DMS 273 (cell line): ENCODE results near the gene PARP8.

ENCODE experiments used
- DNase-seq: peaks from one replicate; lab custom pipeline; 2025; ENCODE audit not compliant: unreplicated experiment; lab: John Stamatoyannopoulos, UW

PARP8 gene

DNA sequence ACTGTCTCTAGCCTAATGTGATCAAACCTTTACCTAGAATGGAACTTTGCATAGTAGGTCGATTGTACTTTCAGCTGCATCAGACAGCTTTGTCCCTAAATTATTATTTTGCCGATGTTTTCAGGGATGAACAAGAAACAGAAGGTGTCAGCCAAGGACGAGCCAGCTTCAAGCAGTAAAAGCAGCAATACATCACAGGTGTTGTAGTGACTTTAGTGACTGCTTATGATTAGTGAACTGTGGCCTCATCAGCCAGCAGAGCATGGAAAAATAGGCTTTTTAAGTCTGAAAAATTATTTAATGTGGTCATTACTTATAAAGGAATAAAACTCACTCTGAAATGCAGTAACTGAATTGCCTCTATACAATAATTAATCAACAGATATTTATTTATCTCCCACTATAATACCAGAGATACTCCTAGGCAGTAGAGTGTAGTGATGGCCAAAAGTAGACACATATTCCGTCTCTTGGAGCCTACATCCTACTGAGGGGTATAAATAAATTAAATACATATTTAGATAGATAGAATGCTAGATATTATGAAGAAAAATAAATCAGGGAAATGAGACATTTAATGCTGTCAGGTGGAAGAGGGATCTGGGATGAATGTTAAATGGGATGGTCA, 166.3 kb downstream of the PARP8 start:
- no peak for DNase-seq

DNA sequence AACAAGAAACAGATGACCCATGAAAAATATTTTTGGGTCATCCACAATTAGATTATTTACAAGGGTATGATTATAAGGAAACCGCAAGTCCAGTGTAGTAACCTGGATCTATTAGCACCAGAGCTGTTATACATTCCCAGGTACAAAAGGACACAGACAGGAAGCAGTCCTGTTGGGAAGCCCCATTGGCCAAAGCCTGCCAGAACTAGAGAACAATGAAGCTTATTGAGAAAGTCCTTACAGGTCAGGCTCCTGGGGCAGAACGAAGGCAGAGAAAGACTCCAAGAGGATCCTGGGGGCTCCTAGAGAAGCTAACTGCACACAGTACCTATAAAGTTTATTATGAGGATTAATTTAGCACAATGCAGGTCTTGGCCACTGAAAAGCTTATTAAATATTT, 169.9 kb downstream of the PARP8 start:
- no peak for DNase-seq

DNA sequence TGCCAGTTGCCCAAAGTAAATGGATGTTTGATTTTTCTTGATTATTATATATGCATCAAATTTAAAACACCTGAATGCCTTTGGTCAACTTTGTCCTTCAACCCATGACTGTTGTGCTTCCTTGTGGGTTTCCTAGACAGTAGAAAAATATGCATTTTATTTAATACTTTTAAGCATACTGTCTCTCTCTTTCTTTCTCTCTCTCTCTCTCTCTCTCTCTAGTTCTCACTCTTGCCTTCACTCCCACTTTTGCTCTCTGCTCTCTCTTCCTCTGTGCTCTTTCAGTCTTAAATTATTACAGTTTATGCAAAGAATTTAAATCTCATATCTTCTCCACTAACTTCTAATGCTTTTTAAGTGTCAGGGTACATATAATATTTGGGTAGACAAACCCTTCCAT, 173.0 kb downstream of the PARP8 start:
- DNase-seq = no peak

DNA sequence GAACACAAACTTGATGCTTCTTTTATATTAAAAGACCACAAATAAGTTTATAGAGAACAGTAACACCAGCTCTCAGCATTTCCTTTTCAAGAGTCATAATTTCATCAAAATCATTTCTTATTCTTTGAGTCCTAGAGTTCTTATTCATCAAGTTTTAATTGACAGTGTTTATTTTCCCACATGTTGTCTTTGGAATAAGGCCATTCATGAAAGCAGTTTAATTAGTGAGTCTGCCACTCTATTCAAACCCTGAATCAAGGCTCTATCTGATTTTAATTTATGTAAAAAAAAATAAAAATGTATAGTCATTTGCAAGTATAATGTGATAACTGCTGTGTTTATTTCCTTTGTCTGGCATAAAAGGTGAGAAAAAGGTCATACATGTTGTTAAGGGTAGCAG, 176.7 kb downstream of the PARP8 start:
- no peak for DNase-seq

DNA sequence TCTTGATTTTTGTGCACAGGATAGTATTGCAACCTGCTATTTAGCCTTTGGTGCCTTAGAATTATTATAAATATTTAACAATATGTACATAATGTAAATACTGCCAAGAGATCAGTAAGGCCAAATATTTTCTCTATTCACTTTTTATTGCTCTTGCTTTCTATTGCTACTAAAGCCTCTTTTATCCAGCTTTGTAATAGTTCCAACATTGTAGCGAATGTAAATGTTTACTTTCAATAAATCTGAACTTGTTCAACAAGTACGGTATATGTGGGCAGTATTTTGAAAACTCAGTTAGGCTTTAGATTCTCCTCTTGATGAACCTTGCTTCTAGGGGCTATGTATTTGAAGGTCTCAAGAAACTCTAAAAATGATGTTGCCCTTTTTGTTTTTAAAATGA, 179.8 kb downstream of the PARP8 start:
- DNase-seq = no peak

DNA sequence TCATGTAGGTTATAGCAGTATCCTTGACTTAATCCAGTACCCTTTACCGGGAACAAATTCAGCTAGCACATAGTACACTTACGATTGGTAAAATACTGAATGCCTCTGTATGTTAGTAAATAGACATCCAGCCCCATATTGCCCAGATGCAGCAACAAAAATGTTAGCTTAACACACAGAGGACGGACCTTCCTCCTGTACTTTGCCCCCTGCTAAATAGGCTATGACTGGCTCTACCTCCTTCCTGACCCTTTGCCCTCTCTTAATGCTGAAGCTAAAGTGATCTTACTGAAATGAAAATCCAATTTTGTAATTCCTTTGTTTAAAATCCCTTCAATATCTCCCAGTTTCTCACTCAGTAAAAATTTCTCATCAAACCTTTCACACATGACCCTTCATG, 183.1 kb downstream of the PARP8 start:
- DNase-seq = no peak

DNA sequence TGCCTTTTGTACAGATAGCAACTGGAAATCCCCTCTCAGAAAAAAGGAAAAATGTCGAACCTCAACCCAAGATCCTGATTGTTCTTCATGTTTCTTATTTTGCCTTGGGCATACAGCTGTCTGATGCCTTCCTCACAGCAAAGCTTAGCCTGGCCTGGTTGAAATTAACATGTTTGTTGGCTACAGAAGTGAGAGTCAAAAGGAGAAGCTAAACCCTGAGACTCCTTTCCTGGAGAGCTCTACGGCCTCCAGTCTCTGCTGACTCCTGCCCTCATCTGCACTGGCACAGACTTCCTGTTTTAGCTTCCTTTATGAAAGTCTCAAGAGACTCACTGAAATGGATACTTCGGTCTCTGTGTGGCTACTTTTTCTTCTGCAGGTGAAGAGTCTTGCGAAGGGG, 186.7 kb downstream of the PARP8 start:
- DNase-seq = no peak

DNA sequence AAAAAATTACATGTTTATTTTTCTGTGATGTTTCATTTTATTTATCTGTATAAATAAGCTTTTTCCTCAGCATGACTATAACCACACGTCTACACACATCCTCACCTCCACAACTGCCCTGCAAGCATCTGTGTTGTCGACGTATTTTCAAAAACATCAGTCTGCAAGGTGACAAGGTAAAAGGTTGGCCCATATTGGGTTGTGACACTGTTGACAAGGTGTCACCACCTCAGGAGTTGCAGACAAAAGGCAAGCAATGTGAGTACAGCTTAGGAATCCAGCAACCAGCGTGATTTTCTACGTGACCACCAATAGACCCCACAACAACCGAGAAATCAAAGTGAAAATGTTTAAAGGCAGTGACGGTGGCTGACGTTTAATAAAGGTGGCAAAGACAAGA, 187.6 kb downstream of the PARP8 start:
- DNase-seq = no peak

DNA sequence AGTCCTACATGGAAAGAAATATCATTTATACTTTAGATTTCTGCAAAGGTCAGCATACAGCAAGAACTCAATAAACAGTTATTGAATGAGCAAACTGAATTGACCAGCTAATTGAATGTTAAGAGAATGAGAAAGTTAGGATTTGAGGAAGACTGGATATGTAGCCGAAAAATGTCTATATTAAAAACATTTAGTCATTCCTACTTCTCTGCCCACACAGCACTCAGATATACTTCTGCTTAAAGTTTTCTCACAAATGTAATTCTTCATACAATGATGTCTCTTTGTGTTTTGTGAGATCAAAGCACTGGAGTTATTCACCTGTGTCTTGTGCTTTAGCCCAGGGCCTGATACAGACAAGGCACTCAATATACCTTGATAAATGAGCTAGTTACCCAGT, 188.6 kb downstream of the PARP8 start:
- DNase-seq = no peak

DNA sequence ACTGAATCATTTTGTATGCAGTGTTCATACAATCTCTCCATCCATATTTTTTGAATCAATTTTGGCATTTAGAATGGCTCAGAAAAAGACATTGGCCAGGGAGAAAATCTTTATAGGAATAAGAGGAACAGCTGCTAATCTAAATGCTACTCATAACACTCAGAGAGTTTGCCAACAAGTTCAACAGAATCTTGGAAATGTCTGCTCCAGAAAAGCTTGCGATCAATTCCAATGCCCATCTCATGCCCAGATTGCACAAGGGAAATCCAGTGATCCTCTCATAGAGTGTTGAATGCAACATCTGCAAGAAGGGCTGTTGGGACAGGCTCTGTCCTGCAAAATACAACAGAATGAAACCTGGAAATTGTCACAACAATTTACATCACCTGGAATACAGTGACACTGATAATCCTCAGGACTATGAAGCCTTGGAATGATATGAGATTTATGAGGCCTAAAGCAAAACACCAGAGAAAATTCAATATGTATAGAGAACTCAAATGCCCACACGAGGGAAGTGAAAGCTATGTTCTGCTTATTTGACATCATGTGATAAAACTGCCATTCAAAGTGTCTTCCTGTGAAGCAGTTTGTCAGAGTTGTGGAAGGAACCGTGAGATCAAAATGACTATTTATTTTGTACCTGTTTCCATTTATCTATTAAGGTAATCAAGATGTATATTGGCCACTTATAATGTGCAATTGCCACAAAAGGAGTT, 190.1 kb downstream of the PARP8 start:
- no peak for DNase-seq

DNA sequence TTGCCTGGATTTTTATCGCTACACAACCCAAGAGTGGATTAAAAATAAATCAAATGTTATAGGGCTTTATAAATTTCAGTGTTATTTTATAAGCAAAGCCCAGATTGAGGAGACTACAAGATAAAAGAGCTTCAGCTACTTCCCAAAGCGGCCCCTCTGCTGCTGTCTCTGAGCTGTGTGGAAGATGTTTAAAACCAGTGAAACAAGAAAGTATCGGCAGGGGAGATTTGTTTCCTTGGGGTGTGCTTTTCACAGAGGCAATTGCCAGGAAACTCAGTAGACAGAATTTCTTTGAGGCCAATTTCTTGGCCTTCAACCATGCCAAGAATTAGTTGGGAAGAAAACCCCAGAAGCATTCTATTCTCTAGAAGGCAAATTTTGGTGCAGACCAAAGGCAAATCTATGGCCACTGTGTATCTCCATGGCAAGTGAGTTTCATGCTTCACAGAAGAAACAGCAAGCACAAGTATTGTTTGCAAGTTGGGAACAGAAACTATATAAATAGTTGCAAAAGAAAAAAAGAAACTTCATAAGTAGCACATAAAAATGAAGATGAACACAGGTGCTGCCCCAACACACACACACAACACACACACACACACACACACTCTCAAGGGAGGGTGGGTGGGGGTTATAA, 197.2 kb downstream of the PARP8 start:
- no peak for DNase-seq

DNA sequence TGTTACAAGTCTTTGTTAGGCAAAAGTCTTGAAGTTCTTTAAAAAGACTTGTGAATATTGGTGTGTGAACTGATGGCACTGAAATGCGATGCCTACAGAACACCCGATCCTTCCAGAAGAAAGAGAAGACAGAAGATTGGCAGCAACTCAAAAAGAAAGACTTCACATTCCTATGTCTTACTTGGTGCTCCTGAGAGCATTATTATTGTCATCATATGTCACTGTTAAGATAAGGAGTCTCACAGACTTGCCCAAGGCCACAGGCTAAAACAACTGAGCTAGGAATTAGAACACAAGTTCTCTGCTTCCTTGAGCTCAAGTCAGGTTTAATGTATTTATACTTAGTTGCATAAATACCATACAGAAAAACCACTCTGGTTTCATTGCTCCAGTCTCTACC, 198.0 kb downstream of the PARP8 start:
- DNase-seq = no peak

DNA sequence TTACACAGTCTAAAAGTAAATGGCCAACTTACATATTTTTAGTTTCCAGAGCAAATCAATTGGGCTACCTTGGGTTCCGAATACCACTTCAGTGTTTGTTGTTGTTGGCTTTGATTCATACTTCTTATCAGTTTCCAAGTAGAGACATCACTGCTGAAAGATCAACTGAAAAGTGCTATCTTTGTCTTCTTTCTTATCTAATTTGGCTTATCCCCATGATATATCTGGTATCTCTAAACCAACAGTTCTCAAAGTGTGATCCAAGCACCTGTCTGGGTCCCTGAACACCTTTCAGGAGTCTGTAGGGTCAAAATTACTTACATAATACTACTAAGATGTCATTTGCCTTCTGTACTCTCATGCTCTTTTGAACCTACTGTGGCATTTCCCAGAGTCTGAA, 200.0 kb downstream of the PARP8 start:
- no peak for DNase-seq

DNA sequence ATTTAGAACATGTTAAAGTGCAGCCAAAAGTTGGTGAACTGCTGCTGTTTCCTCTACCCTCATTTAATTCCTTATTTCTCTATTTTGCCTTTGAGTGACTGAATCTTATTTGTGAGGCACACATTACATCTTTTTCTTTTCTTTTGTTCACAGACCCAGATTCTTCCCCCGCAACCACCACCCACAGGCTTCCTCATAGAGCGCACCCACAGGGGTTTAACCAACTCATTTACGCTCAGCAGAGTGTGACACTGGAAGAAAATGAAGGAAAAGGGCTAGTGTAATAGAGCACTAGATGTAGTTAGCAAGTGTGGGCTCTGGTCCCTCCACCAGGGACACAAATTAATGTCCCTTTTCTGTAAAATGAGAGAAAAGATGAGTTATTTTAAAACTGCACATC, 200.7 kb downstream of the PARP8 start:
- no peak for DNase-seq

DNA sequence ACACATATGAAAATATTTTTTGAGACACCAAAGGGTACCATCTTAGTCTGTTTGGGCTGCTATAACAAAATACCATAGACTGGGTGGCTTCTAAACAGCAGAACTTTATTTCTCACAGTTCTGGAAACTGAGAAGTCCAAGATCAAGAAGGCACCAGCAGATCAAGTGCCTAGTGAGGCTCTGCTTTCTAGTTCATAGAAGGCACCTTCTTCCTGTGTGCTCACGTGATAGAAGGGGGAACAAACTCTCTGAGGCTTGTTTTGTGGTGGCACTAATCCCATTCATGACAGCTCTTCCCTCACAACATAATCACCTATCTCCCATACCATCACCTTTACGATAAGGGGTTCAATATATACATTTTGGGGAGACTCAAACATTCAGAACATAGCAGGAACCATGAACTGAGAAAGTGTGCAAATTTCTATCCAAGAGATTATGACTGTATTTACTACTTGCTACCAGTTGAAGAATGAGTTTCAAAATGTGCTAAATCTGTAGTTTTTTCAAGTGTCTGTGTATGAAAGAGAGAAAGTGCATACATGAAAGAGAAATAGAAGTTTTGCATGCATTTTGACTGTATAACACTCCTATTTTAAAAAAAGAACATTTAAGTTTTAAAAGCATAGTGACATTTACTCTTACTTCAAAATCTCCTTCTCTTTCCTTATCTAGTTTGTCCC, 207.3 kb downstream of the PARP8 start:
- no peak for DNase-seq

DNA sequence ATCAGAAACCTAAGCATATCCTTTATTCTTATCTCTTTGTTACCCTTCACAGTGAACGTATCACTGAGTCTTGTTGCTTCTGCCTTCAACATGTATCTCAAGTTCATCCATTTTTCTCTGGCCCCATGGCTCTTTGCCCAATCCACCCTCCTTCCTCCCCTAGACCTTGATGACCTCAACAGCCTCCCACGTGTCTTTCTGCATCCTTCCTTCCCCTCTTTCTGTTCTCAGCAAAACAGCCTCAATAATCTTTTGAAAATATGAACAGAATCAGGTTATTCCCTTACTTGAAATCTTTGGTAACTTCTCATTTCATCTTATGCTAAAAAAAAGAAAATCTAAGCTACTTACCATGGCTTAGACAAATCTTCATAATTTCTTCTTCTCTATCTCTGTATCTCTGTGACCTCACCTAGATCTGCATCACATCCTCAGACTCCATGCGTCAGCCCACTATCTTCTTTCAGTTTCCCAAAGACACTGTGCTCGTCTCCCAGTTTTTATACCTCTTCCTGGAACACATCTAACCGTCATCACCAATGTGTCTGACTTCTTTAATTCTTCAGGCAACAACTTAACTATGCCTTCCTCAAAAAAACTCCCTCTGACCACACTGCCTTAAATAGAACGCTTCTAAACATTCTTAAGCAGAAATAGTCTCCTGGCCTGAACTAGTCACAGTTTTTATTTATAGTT, 208.0 kb downstream of the PARP8 start:
- DNase-seq = no peak

DNA sequence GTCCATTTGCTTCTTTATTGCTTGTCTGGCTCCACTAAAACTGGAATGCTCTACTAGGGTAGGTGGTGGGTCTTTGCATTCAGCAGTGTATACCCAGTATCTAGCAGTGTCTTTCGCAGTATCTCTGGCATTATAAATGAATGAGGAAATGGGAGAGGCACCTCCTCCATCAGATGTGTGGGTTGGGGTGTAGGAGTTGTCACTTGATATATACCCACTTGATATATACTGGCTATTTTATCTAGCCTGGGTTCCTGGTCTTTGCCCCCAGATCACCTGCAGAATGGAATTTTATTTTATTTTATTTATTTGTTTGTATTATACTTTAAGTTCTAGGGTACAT, 208.5 kb downstream of the PARP8 start:
- DNase-seq = no peak

DNA sequence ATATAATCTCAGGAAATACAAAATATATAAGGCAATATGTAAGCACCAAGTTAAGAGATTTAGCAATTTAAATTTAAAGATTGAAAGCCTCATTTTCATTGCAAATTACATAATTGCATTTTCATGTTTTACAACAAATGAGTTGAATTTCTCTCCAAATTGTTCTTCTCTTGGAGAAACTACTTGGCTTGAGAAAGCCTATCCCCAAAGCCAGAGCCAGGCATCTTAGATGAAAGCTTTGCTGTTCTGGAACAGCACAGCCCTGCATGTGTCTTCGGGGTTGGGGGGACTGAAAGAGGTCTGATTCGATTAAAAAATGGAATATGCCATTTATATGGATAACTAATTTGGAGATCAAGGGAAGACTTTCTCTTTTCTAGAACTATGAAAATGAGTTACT, 212.0 kb downstream of the PARP8 start:
- DNase-seq = no peak

DNA sequence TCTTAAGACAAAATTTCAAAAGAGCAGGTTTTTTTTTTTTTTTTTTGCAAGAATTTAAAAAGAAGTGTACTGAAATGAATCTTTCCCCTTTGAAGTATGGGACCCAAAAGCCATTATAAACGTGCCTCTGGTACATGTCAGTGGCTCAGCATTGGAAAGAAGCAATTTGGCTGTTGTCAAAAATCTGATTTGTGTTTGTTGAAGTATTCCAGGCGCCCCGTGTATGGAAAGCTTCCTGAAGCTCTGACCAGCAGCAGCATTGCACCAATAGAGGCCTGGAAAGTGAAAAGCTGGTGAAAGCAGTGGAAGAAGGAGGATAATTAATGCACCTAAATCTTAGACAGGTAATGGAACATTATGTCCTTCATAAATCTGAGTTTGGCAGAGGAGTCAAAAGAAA, 215.0 kb downstream of the PARP8 start:
- no peak for DNase-seq

DNA sequence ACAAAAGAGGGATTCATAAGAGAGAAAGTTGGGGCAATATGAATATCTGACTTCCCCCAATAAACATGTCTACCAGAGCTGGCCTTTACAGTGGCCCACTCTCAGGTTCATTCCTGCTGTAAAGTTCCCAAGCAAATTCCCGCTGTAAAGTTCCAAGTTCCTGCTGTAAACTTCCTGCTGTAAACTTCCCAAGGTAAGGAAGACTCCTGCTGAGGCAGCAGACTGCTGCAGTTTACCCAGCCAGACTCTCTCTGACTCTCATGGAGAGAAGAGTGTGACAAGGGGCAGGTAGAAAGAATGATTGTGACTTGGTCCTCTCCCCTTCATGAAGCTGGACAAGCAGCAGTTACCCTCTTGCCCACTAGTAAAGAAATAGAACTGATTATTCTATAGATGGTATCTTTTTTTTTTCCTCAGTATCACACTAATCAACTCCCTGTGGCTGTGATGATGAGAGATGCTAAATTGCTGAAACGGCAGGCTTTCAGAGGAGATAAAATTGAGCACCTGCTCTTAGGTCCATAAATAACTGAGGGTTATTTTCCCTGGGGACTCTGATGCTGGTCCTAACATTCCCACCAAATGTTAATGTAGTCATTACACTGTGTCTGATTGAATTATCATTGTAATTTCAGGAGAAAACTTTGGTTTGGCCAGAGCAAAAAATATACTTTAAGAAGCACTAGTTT, 220.4 kb downstream of the PARP8 start:
- DNase-seq = no peak
